H9 (cell line): ENCODE measurements around the gene RNF224. TPM values are rescaled to one million over a fixed set of nuclear protein-coding genes. Genes with fewer than 3 reads are reported as not detected.

Experiments
- DNase-seq: peaks from one replicate; pipeline ENCODE4 v3.0.0-alpha.2; 2017
- H2AFZ ChIP-seq: one replicate; pipeline ENCODE4 v1.6.1; 2013; ENCODE audit warnings: mild to moderate bottlenecking, low read length, control low read depth, moderate library complexity
- H2AK5ac ChIP-seq: 2 replicates; pipeline ENCODE4 v1.6.1; 2013; ENCODE audit warnings: low read length, control low read depth, mixed read lengths; ENCODE audit not compliant: insufficient read length
- H2BK120ac ChIP-seq: one replicate; pipeline ENCODE4 v1.6.1; 2013; ENCODE audit warnings: low read depth, mild to moderate bottlenecking, low read length, control low read depth, inconsistent platforms; ENCODE audit not compliant: poor library complexity, severe bottlenecking
- H2BK12ac ChIP-seq: 2 replicates; pipeline ENCODE4 v1.6.1; 2013; ENCODE audit warnings: low read length, control low read depth, mixed read lengths, low read depth; ENCODE audit not compliant: insufficient read length
- H2BK15ac ChIP-seq: 2 replicates; pipeline ENCODE4 v1.6.1; 2013; ENCODE audit warnings: low read depth, low read length, control low read depth
- H2BK20ac ChIP-seq: one replicate; pipeline ENCODE4 v1.6.1; 2013; ENCODE audit warnings: low read depth, mild to moderate bottlenecking, low read length, control low read depth, inconsistent platforms; ENCODE audit not compliant: poor library complexity, severe bottlenecking
- H2BK5ac ChIP-seq: 2 replicates; pipeline ENCODE4 v1.6.1; 2013; ENCODE audit warnings: low read length, control low read depth, mixed read lengths; ENCODE audit not compliant: insufficient read length
- H3K14ac ChIP-seq: 2 replicates; pipeline ENCODE4 v1.6.1; 2013; ENCODE audit warnings: low read length, control low read depth; ENCODE audit not compliant: insufficient read depth
- H3K18ac ChIP-seq: 2 replicates; pipeline ENCODE4 v1.6.1; 2013; ENCODE audit warnings: low read depth, mild to moderate bottlenecking, mixed read lengths, low read length, control low read depth; ENCODE audit not compliant: insufficient read length
- H3K23ac ChIP-seq: 2 replicates; pipeline ENCODE4 v1.6.1; 2013; ENCODE audit warnings: low read length, control low read depth, mixed read lengths, low read depth; ENCODE audit not compliant: insufficient read length
- H3K23me2 ChIP-seq: 2 replicates; pipeline ENCODE4 v1.6.1; 2013; ENCODE audit warnings: low read depth, mild to moderate bottlenecking, mixed read lengths, low read length, control low read depth; ENCODE audit not compliant: insufficient read length, poor library complexity, severe bottlenecking
- H3K27ac ChIP-seq: 2 replicates; pipeline ENCODE4 v1.5.1; 2013; ENCODE audit warnings: low read length, control low read depth, mixed read lengths, low read depth; ENCODE audit not compliant: insufficient read length
- H3K27me3 ChIP-seq: 2 replicates; pipeline ENCODE4 v1.6.1; 2013; ENCODE audit warnings: low read length, control low read depth, inconsistent platforms; ENCODE audit not compliant: insufficient read depth
- H3K4ac ChIP-seq: 2 replicates; pipeline ENCODE4 v1.6.1; 2013; ENCODE audit warnings: low read depth, mild to moderate bottlenecking, control low read depth, inconsistent platforms, low read length, moderate library complexity
- H3K4me1 ChIP-seq: 2 replicates; pipeline ENCODE4 v1.6.1; 2013; ENCODE audit warnings: low read length, control low read depth, inconsistent platforms; ENCODE audit not compliant: insufficient read depth
- H3K4me2 ChIP-seq: 2 replicates; pipeline ENCODE4 v1.6.1; 2013; ENCODE audit warnings: low read length, control low read depth, mixed read lengths; ENCODE audit not compliant: insufficient read length, insufficient read depth
- H3K56ac ChIP-seq: 2 replicates; pipeline ENCODE4 v1.6.1; 2013; ENCODE audit warnings: low read depth, mild to moderate bottlenecking, mixed read lengths, low read length, control low read depth; ENCODE audit not compliant: insufficient read length
- H3K79me1 ChIP-seq: 2 replicates; pipeline ENCODE4 v1.6.1; 2013; ENCODE audit warnings: low read depth, mild to moderate bottlenecking, moderate library complexity, low read length, control low read depth, inconsistent platforms; ENCODE audit not compliant: insufficient read depth, poor library complexity, severe bottlenecking
- H3K79me2 ChIP-seq: 2 replicates; pipeline ENCODE4 v1.6.1; 2013; ENCODE audit warnings: low read length, control low read depth, inconsistent platforms; ENCODE audit not compliant: insufficient read depth
- H3K9ac ChIP-seq: 2 replicates; pipeline ENCODE4 v1.6.1; 2013; ENCODE audit warnings: low read length, control low read depth, mixed read lengths; ENCODE audit not compliant: insufficient read length; ENCODE audit errors: extremely low read depth
- H3K9me3 ChIP-seq: one replicate; pipeline ENCODE4 v1.6.1; 2013; ENCODE audit warnings: low read depth, low read length, inconsistent platforms; ENCODE audit not compliant: control insufficient read depth
- H3T11ph ChIP-seq: one replicate; pipeline ENCODE4 v1.6.1; 2013; ENCODE audit warnings: mild to moderate bottlenecking, low read length, control low read depth, inconsistent platforms
- H4K20me1 ChIP-seq: one replicate; pipeline ENCODE4 v1.6.1; 2013; ENCODE audit not compliant: control insufficient read depth, insufficient read length, insufficient read depth
- H4K5ac ChIP-seq: 2 replicates; pipeline ENCODE4 v1.6.1; 2013; ENCODE audit warnings: low read depth, mild to moderate bottlenecking, mixed read lengths, low read length, control low read depth; ENCODE audit not compliant: insufficient read length
- H4K8ac ChIP-seq: replicated peaks from 2 replicates; pipeline ENCODE4 v1.6.1; 2013; ENCODE audit warnings: low read length, control low read depth, mixed read lengths, low read depth; ENCODE audit not compliant: insufficient read length
- H4K91ac ChIP-seq: 2 replicates; pipeline ENCODE4 v1.6.1; 2013; ENCODE audit warnings: low read depth, mild to moderate bottlenecking, moderate library complexity, mixed read lengths, low read length, control low read depth; ENCODE audit not compliant: insufficient read length
- H3K27ac Mint-ChIP-seq, 3 experiments: 2 replicates in 2 of 3; 3 replicates in 1 of 3; pipeline ENCODE4 v1.8.0; 2020 to 2021; ENCODE audit warnings: mixed read lengths in 3 of 3, mild to moderate bottlenecking in 1 of 3, moderate library complexity in 1 of 3
- H3K27me3 Mint-ChIP-seq: 2 replicates; pipeline ENCODE4 v1.8.0; 2021; ENCODE audit warnings: low read depth, mild to moderate bottlenecking, moderate library complexity, mixed read lengths
- H3K36me3 Mint-ChIP-seq, 3 experiments: 2 replicates in 2 of 3; 3 replicates in 1 of 3; pipeline ENCODE4 v1.8.0; 2020 to 2021; ENCODE audit warnings: low read depth in 3 of 3, mixed read lengths in 3 of 3; ENCODE audit not compliant: insufficient read depth in 1 of 3
- H3K4me1 Mint-ChIP-seq, 2 experiments: 2 replicates each; pipeline ENCODE4 v1.8.0; 2020; ENCODE audit warnings: mixed read lengths in 2 of 2
- H3K4me3 Mint-ChIP-seq, 2 experiments: 2 replicates in 1 of 2; 3 replicates in 1 of 2; pipeline ENCODE4 v1.8.0; 2020 to 2021; ENCODE audit warnings: mild to moderate bottlenecking in 2 of 2, mixed read lengths in 2 of 2, moderate library complexity in 1 of 2
- H3K9me3 Mint-ChIP-seq, 2 experiments: 2 replicates in 1 of 2; 3 replicates in 1 of 2; pipeline ENCODE4 v1.8.0; 2020; ENCODE audit warnings: mild to moderate bottlenecking in 2 of 2, mixed read lengths in 2 of 2, moderate library complexity in 1 of 2
- WGBS: extraction: QIAGEN DNeasy Blood & Tissue Kit; methylation state at CpG from one replicate; pipeline ENCODE4 v1.1.7; 2013; ENCODE audit warnings: missing lambda C conversion rate, low lambda C conversion rate, mixed read lengths; ENCODE audit not compliant: insufficient read length; ENCODE audit errors: extremely low coverage; 5-methylcytosine and 5-hydroxymethylcytosine counted together
- total RNA-seq: library from RNA; stranded (reverse); gene quantifications from 2 replicates; pipeline ENCODE4 v1.2.1, GENCODE V29; 2021
- TF ChIP-seq, protein P1 (sequence below): fragments of 200-600 bp; sonication (generic); conservative IDR thresholded peaks from 3 replicates; pipeline ENCODE4 v1.8.0; 2021; ENCODE audit warnings: antibody characterized with exemption, mild to moderate bottlenecking

Gene RNF224
- total RNA-seq, 1 experiment from 2014 or later: 0.15 TPM

DNA sequence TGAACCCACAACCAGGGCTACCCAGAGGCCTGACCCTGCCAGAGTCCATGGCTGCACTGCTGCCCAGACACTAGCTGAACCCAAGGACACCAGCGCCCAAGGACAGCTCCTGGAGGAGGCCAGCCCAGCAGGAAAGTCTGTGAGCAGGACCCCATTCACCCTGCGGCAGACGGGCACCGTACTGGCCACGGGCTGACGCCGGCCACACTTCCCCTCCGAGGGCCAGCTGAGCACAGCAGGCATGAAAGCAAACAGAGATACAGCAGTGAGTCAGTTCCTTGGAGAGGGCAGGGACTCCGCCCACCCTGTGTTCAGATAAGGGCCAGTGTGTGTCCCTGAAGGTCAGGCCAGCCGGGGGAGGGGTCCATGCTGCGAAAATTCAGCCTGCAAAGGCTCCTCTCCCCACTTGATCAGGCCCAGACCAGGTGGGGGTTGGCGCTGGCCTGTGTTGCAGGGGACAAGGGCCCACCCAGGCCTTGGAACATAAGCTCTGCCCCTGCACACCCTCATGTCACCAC is 8.5 kb upstream of the RNF224 start:
- Histone ChIP-seq H3K14ac (no peak overlapping the region), H3K23ac (no peak overlapping the region), H4K20me1 (no peaks in the 10 kb centered on the region), H2AFZ (no peak overlapping the region), H2BK120ac (no peak overlapping the region), H2BK15ac (no peak overlapping the region), H3K4me1 (no peaks in the 10 kb centered on the region; the same call in 1 of the 2 replicates), H3K4me2 (no peak overlapping the region), H2AK5ac (no peak overlapping the region), H4K8ac (no peak overlapping the region), H3K4ac (no peak overlapping the region), H2BK5ac (no peak overlapping the region), H3K9ac (no peak overlapping the region), H3K18ac (no peak overlapping the region), H3K27ac (no peak overlapping the region), H2BK20ac (no peak overlapping the region), H3K79me2 (no peaks in the 10 kb centered on the region), H3K9me3 (no peaks in the 10 kb centered on the region), H3K79me1 (no peaks in the 10 kb centered on the region), H3T11ph (no peak overlapping the region), H2BK12ac (no peak overlapping the region), H3K23me2 (peaks cover 12% of the 10 kb centered on the region), H3K56ac (no peak overlapping the region), H3K27me3 (no peaks in the 10 kb centered on the region), H4K5ac (no peak overlapping the region), H4K91ac (no peak overlapping the region)
- no CpG with 5 or more reads among the region's 12 CpGs for WGBS
- H3K27ac Mint-ChIP-seq: 0 out of 7 replicates have a peak overlapping the region, but pooled peaks of 1 of the 3 experiments have one; percentile 57
- no peak overlapping the region; a peak in 1 of 5 replicates for H3K4me3 Mint-ChIP-seq
- H3K9me3 Mint-ChIP-seq: no peaks in the 10 kb centered on the region
- H3K4me1 Mint-ChIP-seq: peaks cover 4 to 8% of the 10 kb centered on the region in 2 experiments
- no peaks in the 10 kb centered on the region for H3K27me3 Mint-ChIP-seq
- TF ChIP-seq, protein P1, sequence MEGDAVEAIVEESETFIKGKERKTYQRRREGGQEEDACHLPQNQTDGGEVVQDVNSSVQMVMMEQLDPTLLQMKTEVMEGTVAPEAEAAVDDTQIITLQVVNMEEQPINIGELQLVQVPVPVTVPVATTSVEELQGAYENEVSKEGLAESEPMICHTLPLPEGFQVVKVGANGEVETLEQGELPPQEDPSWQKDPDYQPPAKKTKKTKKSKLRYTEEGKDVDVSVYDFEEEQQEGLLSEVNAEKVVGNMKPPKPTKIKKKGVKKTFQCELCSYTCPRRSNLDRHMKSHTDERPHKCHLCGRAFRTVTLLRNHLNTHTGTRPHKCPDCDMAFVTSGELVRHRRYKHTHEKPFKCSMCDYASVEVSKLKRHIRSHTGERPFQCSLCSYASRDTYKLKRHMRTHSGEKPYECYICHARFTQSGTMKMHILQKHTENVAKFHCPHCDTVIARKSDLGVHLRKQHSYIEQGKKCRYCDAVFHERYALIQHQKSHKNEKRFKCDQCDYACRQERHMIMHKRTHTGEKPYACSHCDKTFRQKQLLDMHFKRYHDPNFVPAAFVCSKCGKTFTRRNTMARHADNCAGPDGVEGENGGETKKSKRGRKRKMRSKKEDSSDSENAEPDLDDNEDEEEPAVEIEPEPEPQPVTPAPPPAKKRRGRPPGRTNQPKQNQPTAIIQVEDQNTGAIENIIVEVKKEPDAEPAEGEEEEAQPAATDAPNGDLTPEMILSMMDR: no peak
- no peak for DNase-seq
- H3K36me3 Mint-ChIP-seq: peaks cover 3 to 19% (median 5%) of the 10 kb centered on the region in 3 experiments; a peak in 3 of 7 replicates
